Measurements from ENCODE around the gene TALDO1. TPM values are rescaled to one million over a fixed set of nuclear protein-coding genes. Genes with fewer than 3 reads are reported as not detected.

The TALDO1 gene
- total RNA-seq, 2 donors from 2014 or later: 124 to 285 TPM

DNA sequence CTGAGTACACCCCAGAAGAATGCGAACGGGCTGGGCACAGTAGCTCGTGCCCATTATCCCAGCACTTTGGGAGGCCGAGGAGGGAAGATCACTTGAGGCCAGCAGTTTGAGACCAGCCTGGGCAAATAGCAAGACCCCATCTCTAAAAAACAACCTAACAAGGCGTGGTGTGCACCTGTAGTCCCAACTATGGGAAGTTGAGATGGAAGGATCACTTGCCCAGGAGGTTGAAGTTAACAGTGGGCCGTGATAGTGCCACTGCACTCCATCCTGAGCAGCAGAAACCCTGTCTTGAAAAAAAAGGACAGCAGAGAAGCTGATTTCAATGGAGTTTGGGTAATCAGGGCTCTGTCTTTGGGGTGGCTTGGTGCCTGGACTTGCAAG lies 65.8 kb downstream of the TALDO1 start:
- no peak for TF ChIP-seq POLR2AphosphoS5 (IDR thresholded peaks at IDR 0.05)
- TF ChIP-seq, protein P1, sequence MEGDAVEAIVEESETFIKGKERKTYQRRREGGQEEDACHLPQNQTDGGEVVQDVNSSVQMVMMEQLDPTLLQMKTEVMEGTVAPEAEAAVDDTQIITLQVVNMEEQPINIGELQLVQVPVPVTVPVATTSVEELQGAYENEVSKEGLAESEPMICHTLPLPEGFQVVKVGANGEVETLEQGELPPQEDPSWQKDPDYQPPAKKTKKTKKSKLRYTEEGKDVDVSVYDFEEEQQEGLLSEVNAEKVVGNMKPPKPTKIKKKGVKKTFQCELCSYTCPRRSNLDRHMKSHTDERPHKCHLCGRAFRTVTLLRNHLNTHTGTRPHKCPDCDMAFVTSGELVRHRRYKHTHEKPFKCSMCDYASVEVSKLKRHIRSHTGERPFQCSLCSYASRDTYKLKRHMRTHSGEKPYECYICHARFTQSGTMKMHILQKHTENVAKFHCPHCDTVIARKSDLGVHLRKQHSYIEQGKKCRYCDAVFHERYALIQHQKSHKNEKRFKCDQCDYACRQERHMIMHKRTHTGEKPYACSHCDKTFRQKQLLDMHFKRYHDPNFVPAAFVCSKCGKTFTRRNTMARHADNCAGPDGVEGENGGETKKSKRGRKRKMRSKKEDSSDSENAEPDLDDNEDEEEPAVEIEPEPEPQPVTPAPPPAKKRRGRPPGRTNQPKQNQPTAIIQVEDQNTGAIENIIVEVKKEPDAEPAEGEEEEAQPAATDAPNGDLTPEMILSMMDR (IDR thresholded peaks at IDR 0.05): no peak
- TF ChIP-seq POLR2A (IDR thresholded peaks at IDR 0.05): no peak
- intact Hi-C loops (cut with DNase I): no loop called here
- 85% methylated on average over 6 of the region's 6 CpGs for WGBS

DNA sequence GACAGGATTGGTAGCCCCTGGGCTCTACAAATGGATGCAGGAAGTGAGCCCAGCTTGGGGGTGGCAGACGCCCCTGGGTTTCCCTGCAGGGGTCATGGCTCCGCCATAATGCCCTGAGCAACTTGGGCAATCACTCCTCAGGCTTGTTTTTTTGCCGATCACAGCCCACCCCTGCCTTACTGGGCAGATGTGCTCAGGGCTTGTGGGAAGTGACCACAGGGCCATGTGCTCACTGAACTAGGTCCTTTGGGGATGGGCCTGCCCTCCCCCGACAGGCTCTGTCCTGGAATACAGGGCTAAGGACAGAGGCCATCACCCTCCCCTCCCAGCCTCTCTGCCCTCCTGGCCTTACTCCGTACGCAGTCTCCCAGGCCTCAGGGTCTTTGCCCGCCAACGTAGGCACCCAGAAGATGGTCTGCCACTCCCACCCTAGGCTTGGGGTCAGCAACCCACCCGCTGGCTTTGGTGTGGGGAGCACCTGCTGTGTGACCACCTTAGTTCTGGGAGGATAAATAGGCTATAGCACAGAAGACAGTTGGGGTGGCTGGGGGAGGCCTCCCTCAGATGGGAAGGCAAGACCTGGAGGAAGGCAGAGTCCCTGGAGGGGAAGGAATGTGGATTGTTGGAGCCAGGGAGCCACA lies 66.3 kb downstream of the TALDO1 start:
- 81% methylated on average over 9 of the region's 9 CpGs for WGBS
- TF ChIP-seq POLR2A (IDR thresholded peaks at IDR 0.05) (no peak), POLR2AphosphoS5 (IDR thresholded peaks at IDR 0.05) (no peak)
- TF ChIP-seq, protein P1 (IDR thresholded peaks at IDR 0.05): no peak
- no peaks in the 10 kb centered on the region for H3K9me3 ChIP-seq

More for the DNA sequence above, 65.8 kb downstream of the TALDO1 start:
- Histone ChIP-seq H3K4me3 (no peak overlapping the region), H3K36me3 (peaks cover 5 to 21% of the 10 kb centered on the region in 2 donors), H3K27ac (no peak overlapping the region), H3K27me3 (replicated peaks; ENCODE audit: insufficient read depth) (no peaks in the 10 kb centered on the region), H3K9me3 (no peaks in the 10 kb centered on the region), H3K4me1 (replicated peaks) (peaks cover 13% of the 10 kb centered on the region)
- DNase-seq (ENCODE audit: low spot score): no peak

More for the DNA sequence above, 66.3 kb downstream of the TALDO1 start:
- Histone ChIP-seq H3K4me3 (no peak overlapping the region), H3K4me1 (replicated peaks) (peaks cover 13% of the 10 kb centered on the region), H3K36me3 (peaks cover 5 to 21% of the 10 kb centered on the region in 2 donors), H3K27me3 (replicated peaks; ENCODE audit: insufficient read depth) (no peaks in the 10 kb centered on the region), H3K27ac (no peak overlapping the region)
- DNase-seq (ENCODE audit: low spot score): no peak
- intact Hi-C loops (cut with DNase I): no loop called here

Small RNA genes within 50 kb of the gene (small RNA-seq; reads per million reads assigned to genes)
- gene SNORA52: 0 reads per million in 2 donors

Other genes with a start within 250 kb of the TALDO1 start
- gene RNH1, start 240.2 kb upstream of the TALDO1 start, total RNA-seq: 100 to 1,000 TPM; 221 to 272 TPM
- gene HRAS, start 211.9 kb upstream of the TALDO1 start, total RNA-seq: 10 to 100 TPM; 47.0 to 62.8 TPM
- gene LRRC56, start 209.9 kb upstream of the TALDO1 start, total RNA-seq: 1 to 10 TPM; 1.9 to 9.1 TPM
- gene LMNTD2, start 186.7 kb upstream of the TALDO1 start, total RNA-seq: 10 to 100 TPM in 1 of 2 donors, 1 to 10 TPM in 1; 8.7 to 19.2 TPM
- 100 to 1,000 TPM in 1 of 2 donors, 10 to 100 TPM in 1; 49.4 to 107 TPM for gene RASSF7, start 186.5 kb upstream of the TALDO1 start, total RNA-seq
- 10 to 100 TPM; 20.8 to 55.2 TPM for gene PHRF1, start 171.0 kb upstream of the TALDO1 start, total RNA-seq
- gene IRF7, start 131.5 kb upstream of the TALDO1 start, total RNA-seq: 10 to 100 TPM; 34.7 to 39.8 TPM
- under 1 TPM in 1 of 2 donors, not detected in 1; 0.34 TPM for gene CDHR5, start 122.5 kb upstream of the TALDO1 start, total RNA-seq
- not detected for gene SCT, start 120.3 kb upstream of the TALDO1 start, total RNA-seq
- under 1 TPM; 0.68 TPM for gene DRD4, start 110.2 kb upstream of the TALDO1 start, total RNA-seq
- gene DEAF1, start 52.2 kb upstream of the TALDO1 start, total RNA-seq: 100 to 1,000 TPM in 1 of 2 donors, 10 to 100 TPM in 1; 53.5 to 102 TPM
- 10 to 100 TPM; 66.0 to 70.9 TPM for gene TMEM80, start 51.6 kb upstream of the TALDO1 start, total RNA-seq
- gene EPS8L2, start 41.2 kb upstream of the TALDO1 start, total RNA-seq: 100 to 1,000 TPM in 1 of 2 donors, 10 to 100 TPM in 1; 92.1 to 114 TPM
- gene GATD1, start 30.0 kb downstream of the TALDO1 start, total RNA-seq: 10 to 100 TPM; 29.9 to 72.3 TPM
- 1 to 10 TPM in 1 of 2 donors, under 1 TPM in 1; 0.18 to 1.6 TPM for gene CEND1, start 42.6 kb downstream of the TALDO1 start, total RNA-seq
- 10 to 100 TPM; 21.2 to 43.2 TPM for gene SLC25A22, start 50.8 kb downstream of the TALDO1 start, total RNA-seq
- 10 to 100 TPM; 15.3 to 60.5 TPM for gene PIDD1, start 57.8 kb downstream of the TALDO1 start, total RNA-seq
- gene RPLP2, start 62.5 kb downstream of the TALDO1 start, total RNA-seq: 100 to 1,000 TPM; 431 to 906 TPM
- 100 to 1,000 TPM in 1 of 2 donors, 10 to 100 TPM in 1; 61.8 to 115 TPM for gene PNPLA2, start 71.5 kb downstream of the TALDO1 start, total RNA-seq
- 10 to 100 TPM; 23.2 to 83.0 TPM for gene CRACR2B, start 80.5 kb downstream of the TALDO1 start, total RNA-seq
- gene CD151, start 85.5 kb downstream of the TALDO1 start, total RNA-seq: 100 to 1,000 TPM; 313 to 362 TPM
- gene POLR2L, start 95.1 kb downstream of the TALDO1 start, total RNA-seq: 10 to 100 TPM; 64.5 to 91.1 TPM
- 10 to 100 TPM; 48.8 to 94.9 TPM for gene TSPAN4, start 95.4 kb downstream of the TALDO1 start, total RNA-seq
- 100 to 1,000 TPM; 107 to 145 TPM for gene CHID1, start 163.3 kb downstream of the TALDO1 start, total RNA-seq
- 10 to 100 TPM; 35.1 to 70.2 TPM for gene AP2A2, start 178.4 kb downstream of the TALDO1 start, total RNA-seq

Measured in prostate gland (tissue), 2 donors.